GM12865 (cell line): ENCODE data around the gene SDCBP2.

Experiments used
- DNase-seq: peaks from one replicate; pipeline ENCODE4 v3.0.0; 2010; ENCODE audit warnings: low read depth
- H3K4me3 ChIP-seq: 2 replicates; pipeline ENCODE4 v1.5.1; 2011; ENCODE audit warnings: mild to moderate bottlenecking, low read depth, low read length, control low read depth
- TF ChIP-seq, protein P1 (sequence below): IDR thresholded peaks from 2 replicates; pipeline ENCODE4 v1.5.1; 2011; ENCODE audit warnings: low read length, control low read depth, low read depth, inconsistent platforms; ENCODE audit not compliant: insufficient read depth; ENCODE audit errors: missing control alignments

The SDCBP2 gene

GRCh38 chr20:1266167-1266973, 62.6 kb downstream of the SDCBP2 start, which contains the start of gene SNPH:
SNPH (plus strand) TSS chr20:1266294; CDS start chr20:1296240, 29,946 bp downstream.
- peak; percentile 62 for DNase-seq
- TF ChIP-seq, protein P1, sequence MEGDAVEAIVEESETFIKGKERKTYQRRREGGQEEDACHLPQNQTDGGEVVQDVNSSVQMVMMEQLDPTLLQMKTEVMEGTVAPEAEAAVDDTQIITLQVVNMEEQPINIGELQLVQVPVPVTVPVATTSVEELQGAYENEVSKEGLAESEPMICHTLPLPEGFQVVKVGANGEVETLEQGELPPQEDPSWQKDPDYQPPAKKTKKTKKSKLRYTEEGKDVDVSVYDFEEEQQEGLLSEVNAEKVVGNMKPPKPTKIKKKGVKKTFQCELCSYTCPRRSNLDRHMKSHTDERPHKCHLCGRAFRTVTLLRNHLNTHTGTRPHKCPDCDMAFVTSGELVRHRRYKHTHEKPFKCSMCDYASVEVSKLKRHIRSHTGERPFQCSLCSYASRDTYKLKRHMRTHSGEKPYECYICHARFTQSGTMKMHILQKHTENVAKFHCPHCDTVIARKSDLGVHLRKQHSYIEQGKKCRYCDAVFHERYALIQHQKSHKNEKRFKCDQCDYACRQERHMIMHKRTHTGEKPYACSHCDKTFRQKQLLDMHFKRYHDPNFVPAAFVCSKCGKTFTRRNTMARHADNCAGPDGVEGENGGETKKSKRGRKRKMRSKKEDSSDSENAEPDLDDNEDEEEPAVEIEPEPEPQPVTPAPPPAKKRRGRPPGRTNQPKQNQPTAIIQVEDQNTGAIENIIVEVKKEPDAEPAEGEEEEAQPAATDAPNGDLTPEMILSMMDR = no peak
- H3K4me3 ChIP-seq = peak within 1 kb of the TSS; percentile 51

GRCh38 chr20:1265916-1266166, 63.1 kb downstream of the SDCBP2 start:
- TF ChIP-seq, protein P1 = no peak
- DNase-seq = no peak
- H3K4me3 ChIP-seq = peak overlapping the region; percentile 51

GRCh38 chr20:1265226-1265915, 63.6 kb downstream of the SDCBP2 start:
- no peak for DNase-seq
- TF ChIP-seq, protein P1 = no peak
- H3K4me3 ChIP-seq = peak overlapping the region; percentile 51

GRCh38 chr20:1264727-1265126, 64.2 kb downstream of the SDCBP2 start:
- TF ChIP-seq, protein P1 = no peak
- no peak overlapping the region for H3K4me3 ChIP-seq
- no peak for DNase-seq

DNA sequence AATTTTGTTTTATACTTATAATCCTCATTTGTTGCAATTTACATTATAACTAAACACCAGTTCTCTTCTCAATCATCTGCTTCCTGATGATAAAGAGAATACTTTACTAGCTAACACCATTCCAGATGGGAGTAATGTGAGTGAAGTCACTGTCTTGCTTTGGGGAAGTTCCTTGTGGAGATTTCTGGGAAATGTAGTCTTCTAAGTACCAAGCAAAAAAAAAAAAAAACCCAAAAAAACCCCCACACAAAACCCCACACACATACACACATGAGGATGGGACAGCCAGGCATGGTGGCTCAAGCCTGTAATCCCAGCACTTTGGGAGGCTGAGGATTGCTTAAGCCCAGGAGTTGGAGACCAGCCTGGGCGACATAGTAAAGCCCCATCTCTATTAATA, 65.1 kb downstream of the SDCBP2 start:
- H3K4me3 ChIP-seq = no peak overlapping the region
- DNase-seq = no peak
- TF ChIP-seq, protein P1 = no peak
